ENCODE measurements around the gene IGSF5.
"Not testable (repeated sequence)": the region's sequence is repeated elsewhere in the genome, so short reads cannot be mapped to it uniquely, and the experiment has no call there.

Gene IGSF5

DNA sequence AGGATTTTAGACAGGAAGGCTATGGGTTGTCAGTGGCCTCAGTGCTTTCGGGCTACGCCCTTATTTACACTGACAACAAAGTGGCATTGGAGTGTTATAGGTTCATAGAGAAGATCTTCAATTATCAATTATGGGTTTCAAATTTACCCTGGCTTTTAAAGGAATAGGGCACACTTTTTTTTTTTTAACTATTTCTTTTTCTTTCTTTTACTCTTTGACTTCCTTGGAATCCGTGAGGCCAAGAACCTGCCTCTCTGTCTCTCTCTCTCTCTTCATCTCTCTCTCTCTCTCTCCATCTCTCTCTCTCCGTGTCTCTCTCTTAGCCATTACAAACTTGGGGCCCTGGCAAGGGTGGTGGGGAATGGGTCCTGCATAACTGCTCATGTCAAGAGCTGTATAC is at the start of gene IGSF5:
Gene IGSF5 (plus strand): TSS at position 301 of the 400 bp plus-strand sequence. CDS start 327 bp downstream, outside the sequence.
- DNase-seq, result not testable (repeated sequence)

DNA sequence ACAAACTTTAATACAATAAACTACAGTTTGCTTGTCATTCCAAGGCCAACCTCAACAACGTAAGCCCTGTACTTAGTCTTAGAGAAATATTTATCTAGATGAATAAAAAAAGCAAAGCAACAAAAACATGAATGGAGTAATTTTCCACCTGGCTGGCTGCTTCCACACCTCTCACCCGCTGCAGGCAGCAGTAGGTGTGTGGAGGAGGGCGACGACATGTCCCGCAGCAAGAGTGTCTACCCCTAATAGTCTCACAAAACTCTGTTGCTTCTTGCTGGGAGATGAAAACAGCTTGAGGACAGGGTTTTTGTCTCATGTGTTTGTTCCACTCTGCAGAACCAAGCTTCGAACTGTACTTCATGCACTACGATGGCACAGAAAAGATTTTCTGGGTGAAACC is 48.8 kb upstream of the IGSF5 start:
- DNase-seq, result no peak

DNA sequence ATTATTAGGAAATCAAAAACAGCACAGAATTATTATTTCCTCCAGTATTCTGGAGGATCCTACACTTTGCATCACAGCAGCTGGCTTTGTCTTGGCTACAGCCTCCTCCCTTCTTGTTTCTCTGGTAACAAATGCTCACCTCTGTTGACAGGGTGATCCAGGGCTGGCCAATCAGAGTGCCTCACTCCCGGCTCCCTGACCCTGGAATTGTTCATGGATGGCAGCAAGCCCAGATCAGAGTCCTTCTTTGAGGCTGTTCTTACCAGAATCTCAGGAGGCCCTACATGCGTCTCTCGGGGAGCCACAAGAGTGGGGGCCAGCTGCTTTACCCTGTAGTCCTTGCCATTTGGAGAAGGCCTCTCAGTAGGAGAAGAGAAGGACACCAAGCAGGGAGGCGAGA is 48.4 kb upstream of the IGSF5 start:
- no peak for DNase-seq

DNA sequence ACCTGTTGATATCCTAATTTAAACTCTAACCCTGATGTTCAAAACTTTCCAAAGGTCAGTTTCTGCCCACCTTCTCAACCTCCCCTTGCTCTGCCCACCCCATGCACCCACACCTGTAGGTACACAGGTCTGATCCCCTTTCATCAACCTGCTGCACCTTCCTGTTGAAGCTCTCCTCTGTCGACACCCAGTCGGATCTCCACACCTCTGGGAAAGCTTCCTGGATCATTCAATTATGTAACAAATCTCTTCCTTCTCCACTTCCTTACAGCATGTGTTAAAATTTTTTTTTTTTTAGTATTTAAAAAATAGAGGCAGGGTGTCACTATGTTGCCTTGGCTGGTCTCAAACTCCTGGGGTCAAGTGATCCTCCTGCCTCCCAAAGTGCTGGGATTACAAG is 44.7 kb upstream of the IGSF5 start:
- no peak for DNase-seq

DNA sequence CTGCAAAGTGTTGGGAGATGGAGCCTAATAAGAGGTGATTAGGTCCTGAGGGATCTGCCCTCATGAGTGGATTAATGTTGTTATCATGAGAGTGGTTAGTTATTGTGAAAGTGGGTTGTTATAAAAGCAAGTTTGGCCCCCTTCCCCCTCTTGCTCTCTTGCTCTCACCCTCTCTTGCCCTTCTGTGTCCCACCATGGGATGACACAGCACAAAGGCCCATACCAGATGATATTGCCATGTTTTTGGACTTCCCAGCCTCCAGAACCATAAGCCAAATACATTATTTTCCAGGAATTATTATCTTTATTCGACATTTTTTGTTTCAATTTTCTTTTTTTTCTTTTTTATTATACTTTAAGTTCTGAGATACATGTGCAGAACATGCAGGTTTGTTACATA is 41.4 kb upstream of the IGSF5 start:
- no peak for DNase-seq

DNA sequence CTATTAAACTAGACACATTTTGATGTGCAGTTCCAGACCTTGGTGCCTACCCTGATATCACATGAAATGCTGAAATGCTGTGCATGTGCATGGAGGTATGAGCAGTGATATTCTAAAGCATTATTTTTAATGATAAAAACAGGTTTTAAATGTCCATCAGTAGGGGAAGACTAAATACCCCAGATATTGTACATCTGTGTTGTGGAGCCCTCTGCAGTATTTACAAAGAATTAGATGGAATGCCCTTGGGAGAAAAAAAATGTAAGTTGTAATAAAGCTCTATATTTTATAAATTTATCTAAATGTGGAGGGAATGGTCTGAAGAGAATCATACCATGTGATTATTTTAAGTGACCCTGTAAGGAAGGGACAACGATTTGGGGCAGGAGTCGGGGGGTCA is 39.1 kb upstream of the IGSF5 start:
- no peak for DNase-seq

DNA sequence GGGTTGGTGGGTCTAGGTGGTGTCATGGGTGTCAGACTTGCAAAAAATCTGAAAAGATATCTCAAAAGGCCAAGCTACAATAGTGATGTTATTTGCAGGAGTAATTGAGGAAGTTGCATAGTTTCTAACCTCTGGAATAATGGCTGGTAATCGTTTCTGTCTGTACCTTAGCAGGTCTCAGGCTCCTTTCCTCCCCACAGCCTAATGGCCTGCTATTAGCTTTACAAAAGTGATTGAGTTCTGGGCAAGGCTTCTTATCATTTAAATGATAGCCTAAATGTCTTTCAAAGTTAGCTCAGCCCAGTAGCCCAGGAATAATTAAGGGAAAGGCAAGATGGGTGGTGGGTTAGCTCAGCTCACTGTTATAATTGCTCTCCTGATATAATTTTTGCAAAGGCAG is 37.7 kb upstream of the IGSF5 start:
- no peak for DNase-seq

DNA sequence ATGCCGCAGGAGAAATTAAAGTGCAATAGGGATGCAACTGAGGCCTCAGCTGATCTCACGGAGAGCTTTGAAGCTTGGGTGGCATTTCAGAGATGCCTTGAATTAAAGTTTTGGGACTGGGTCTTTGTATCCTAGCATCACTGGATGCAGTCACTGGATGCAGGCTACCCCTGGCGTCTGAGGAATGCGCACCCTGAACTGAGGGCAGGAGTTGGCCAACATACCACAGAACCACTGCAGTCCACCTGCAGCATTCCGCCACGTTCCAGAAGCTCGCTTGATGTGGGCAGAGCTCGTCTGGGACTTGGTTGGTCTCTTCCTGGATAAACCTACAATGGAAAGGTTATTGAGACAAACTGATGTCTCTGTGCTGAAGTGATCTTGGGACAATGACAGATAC is 34.1 kb upstream of the IGSF5 start:
- DNase-seq, result no peak

DNA sequence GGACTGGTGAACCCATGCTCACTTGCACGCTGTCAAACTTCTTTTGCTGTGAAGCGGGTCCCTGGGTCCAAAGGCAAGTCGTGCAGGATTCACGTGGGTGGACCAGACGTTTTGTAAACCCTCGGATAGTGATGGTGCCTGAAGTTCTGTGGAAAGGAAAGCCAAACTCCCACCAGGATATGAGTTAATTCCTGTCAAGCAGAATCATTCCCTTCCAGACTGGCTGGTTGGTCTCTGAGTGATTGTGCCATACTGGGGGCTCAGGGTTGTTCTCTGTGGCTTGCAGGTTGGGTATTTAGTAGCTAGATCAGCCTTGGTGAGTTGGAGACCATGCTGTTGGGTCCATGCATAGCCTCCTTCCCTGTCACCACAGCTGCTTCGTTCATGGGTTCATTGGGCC is 32.7 kb upstream of the IGSF5 start:
- DNase-seq, result no peak

DNA sequence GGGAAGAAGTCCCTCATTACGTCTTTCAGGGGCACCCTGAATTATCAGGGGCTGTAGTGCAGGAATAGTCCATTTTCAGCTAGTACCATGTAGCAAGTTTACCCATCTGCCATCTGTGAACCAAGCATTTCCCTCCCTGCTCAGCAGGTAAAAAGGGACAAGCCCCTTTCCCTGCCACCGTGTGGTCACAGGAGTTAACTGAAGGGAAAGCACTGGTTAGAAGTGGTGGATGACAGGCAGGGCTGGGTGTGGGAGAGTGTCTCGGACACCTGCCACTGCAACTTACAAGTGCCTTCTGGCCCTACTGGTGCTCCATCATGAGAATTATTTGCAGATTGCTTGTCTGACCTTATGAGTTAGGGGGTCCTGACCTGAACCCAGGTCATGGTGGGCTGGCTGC is 32.0 kb upstream of the IGSF5 start:
- DNase-seq, result no peak

DNA sequence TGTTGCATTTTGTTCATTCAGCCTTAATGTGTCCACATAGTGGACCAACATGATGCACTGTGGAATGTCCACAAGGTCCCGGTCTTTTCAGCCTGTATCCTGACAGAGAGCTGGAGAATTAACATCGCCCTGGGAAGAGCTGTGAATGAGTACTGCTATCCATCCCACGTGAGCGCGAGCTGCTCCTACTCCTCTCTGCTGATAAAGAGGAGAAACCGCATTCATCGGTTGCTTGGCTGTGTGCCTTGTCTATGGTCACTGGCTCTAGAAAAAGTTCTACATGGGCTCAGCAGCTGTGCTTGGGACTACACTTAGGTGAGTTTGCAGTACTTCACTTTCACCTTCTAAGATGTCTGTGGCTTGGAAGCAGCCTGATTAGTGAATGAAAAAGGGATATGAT is 31.1 kb upstream of the IGSF5 start:
- no peak for DNase-seq

DNA sequence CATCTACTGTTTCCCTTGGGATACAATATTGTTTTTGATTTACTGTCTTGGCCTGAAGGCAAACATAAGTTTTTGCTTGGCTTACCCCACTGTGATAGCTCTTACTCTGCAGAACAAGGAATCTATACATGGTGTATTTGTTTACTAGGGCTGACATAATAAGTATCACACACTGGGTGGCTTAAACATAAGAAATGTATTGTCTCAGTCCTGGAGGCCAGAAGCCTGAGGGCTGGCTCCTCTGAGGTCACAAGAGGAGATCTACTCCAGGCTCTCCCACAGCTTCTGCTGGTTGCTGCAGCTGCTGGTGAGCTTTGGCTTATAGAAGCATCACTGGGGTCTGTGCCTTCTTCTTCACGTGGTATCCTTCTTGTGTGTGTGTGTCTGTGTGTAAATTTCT is 30.7 kb upstream of the IGSF5 start:
- DNase-seq, result no peak

DNA sequence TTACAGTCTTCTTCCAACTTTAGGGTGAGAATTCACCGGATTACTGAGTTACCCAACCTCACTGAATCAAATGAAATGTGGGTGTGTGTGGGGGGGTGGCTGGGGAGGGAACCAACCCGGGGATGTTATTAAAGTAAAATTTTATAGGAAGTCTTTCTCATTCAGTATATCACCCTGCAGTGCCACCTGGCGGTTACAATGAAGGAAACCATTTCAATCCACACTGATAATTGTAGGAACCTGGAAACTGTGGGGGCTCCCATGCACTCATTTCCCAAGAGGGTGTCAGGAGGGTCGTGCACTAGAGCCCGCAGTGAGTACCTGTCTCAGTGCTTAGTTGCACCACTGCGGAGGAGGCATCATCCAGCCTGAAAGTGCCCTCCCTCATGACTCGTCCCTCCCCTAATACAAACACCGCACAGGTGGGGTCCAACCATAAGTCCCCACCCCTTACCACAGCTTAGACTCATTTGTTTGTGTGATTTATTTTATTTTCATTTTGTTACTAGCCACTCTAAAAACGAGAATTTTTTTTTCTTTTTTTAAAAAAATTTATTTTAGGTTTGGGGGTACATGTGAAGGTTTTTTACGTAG is 29.1 kb upstream of the IGSF5 start:
- peak; percentile 49 to 56 for DNase-seq

DNA sequence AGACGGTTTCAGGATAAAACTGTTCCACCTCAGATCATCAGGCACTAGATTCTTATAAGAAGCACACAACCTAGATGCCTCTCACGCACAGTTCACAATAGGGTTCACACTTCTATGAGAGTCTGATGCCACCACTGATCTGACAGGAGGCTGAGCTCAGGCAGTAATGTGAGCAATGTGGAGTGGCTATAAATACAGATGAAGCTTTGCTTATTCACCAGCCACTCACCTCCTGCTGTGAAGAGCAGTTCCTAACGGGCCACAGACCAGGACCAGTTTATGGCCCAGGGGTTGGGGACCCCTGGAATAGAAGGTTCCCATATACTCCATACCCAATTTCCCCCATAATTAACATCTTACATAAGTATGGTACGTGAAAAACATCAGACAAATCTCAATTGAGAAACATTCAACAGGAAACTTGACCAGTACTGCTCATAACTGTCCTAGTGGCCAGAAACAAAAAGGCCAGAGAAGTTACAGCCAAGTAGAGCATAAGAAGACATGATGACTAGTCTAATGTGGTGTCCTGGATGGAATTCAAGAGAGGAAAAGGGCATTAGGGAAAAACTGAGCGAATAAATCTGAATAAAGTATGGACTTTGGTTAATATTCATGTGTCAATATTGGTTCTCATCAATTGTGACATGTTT is 24.7 kb upstream of the IGSF5 start:
- no peak for DNase-seq

DNA sequence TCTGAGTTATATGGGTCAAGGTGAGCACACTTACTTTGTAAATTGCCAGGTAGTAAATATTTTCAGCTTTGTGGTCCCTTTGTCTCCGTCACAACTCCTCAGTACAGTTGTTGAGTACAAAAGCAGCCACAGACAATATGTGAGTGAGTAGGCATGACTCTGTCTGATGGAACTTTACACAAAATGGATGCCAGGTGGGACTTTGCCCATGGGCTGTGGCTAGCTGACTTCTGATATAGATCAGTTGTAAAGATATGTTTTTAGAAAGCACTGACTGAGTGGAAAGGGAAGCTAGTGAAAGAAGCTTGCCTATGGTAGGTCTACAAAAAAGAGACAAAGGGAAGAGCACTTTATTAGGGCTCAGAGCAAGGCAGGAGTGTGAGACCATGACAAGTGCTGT is 23.1 kb upstream of the IGSF5 start:
- no peak for DNase-seq

DNA sequence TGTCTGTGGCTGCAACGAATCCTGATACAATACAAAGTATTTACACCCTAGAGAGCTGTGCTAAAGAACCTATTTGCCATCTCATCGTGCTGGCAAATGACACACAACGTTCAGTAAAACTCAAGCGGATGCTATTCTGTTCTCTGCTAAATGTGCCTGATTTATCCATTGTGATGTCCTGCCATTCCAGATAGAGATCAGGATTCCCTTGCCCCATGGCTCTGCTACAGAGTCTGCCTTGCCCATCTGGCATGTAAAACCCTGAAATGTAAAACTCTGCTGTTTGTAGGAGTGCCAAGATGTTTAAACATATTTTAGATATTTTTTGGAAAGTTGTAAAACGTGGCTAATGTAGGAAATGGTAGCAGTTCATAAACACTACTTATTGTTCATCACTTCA is 20.0 kb upstream of the IGSF5 start:
- no peak for DNase-seq

DNA sequence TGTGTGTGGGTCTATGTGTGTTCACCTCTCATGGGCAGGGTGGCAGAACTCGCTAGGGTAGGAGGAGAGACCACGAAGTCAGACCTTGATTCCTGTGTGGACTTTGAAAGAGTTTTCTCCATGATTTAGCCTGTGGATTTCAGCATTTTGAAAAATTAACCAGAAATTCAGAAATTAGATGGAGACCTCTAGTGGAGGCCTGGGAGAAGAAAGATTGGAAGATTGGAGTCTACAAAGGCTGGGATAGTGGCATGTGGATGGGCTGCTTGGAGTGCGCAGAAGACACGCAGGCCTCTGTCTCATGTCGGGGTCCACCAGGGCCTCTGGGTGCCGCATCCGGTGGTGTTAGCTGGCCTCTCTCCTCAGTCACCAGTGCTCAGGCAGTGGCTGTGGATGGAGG is 18.9 kb upstream of the IGSF5 start:
- no peak for DNase-seq

DNA sequence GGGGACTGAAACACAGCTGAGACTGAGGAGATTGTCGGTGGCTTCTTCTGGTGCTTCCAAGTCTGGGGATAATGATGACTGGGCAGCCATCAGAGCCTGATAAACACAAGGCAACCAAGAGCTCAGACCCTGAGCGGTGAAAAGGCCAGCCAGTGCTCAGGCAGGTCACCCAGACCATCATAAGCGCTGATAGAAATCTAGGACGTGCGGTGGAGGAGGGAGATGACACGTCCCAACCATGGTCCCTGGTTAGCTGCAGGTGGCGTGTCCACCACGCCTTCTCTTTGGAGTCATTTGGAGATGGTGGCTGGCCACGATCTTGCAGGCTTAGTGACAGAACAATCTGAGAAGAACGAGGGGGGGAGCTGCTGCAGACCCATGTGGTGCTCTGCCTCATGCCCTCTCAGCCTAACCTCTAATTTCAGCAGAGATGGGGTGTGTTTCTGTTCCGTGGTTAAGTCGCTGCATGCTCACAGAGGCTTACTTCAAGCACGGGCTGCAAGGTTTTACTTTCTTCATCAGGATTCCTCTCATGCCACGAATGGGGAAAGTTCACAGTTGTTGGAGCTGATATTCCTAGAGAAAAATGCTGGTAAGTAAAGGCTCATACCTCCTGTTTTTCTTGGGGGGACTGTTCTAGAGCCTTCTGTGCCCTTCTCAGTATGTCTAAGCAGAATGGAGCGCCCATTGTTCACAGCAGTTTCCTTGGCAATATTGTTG is 17.4 kb upstream of the IGSF5 start:
- no peak for DNase-seq

DNA sequence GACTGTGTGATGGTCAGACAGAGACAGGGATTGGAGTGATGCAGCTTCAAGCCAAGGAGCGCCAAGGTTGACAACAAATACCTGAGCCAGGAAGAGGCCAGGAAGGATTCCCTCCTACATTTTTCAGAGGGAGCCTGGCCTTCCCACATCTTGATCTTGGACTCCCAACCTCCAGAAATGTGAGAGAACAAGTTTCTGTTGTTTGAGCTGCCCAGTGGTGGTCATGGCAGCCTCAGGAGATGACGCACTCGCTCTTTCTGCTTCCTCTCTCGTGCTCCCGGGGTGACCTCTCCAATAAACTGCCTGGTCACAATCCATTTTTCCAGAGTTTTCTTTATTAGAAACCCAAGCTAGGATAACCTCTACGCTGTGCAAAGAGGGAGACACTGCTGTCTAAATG is 16.6 kb upstream of the IGSF5 start:
- DNase-seq, result no peak

DNA sequence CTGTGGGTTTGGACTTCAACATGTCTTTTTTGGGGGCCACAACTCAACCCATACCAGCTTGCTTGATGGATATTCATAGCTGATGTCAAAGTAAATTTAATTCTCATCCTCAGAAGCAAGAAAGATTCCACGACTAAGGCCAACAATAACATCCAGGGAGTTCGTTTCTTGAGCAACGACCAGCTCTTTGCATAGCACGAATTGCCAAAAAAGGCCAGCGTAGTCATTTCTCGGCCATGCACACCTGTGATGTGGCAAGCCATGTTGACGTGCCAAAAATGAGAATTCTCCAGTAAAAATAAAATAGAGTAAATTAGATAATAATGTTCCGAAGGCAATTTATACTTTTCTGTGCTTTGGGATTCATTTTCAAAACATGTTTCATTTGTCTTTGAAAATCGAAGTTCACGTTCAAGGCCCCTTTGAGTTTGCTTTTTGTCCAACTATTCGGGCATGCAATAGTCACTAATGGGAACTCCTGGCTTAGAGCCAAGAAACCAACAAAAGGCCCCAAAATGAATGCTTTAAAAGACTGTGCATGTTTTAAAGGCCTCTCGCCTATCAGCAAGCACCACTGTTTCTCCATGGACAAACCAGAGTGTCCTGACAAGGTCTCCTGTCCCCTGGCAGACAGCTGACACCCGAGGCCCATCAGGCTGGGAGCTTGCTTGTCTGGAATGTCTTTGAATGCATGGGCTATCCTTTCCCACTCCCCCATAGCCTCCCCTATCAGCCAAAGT is 14.4 kb upstream of the IGSF5 start:
- DNase-seq, result no peak

DNA sequence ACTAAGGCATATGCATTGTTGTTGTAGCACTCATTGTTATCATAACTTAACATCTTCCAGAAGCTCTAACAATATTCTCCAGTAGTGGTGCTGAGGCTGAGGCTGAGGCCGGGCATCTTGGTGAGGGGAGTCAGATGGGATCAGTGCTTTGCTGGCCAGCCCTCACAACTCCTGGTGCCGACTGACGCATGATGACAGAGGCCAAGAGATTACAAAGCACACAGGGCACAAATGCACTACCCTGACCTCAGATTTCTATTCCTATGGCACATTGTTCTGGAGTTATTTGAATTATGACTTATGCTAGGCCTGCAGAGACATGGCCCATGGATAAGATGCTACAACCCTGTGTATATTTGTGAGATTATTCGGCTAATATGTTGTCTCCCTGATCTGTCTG is 8.3 kb upstream of the IGSF5 start:
- DNase-seq, result no peak

DNA sequence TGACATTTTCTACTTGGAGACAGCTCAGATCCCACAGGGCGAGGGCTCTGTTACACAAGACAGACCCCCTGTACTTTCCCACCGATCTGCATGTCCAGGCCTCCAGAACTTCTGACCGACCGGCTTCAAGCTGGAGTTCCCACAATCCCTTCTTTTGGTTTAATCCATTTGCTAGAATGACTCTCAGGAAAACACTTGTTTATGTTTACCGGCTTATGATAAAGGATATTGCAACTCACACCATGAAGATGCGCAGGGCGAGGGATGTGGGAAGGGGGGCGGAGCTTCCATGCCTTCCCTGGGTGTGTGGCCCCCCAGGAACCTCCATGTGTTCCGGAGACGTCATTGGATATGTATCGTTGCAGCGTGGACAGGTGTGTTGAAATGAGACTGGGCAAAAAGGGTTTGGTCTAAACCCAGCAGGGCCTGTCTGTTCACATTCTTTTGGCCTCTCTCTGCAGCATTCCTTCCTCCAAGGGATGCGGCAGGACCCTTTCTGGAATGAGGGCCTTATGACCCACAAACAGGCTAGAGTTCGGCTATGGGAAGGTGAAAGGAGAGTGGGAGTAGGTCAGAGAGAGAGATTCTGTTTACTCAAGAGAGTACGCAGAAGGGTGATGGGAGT is 7.5 kb upstream of the IGSF5 start:
- DNase-seq, result no peak

DNA sequence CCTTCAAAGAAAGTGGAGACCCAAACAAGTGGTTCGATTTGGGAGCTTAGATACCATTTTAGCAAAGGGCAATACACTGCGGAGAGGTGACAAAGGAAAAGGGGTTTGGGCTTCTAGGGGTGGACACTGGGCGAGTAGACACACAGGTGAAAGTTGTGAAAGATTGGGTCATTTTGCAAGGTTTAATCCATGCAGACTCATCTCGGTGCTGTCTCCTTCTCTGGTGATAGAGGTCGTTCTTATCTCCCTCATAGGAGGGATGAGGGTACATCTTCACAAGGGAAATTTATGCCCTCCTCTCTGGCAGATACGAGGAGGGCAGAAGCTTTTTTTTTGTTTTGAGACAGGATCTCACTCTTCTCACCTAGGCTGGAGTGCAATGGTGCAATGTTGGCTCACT is 6.4 kb upstream of the IGSF5 start:
- DNase-seq, result no peak

Measured in activated T-cell treated with anti-CD3 and anti-CD28 coated beads, Interleukin-2, amount 50 U/mL, for 48 hours (primary cell).